ENCODE measurements around the gene PAPSS1.

The PAPSS1 gene

DNA sequence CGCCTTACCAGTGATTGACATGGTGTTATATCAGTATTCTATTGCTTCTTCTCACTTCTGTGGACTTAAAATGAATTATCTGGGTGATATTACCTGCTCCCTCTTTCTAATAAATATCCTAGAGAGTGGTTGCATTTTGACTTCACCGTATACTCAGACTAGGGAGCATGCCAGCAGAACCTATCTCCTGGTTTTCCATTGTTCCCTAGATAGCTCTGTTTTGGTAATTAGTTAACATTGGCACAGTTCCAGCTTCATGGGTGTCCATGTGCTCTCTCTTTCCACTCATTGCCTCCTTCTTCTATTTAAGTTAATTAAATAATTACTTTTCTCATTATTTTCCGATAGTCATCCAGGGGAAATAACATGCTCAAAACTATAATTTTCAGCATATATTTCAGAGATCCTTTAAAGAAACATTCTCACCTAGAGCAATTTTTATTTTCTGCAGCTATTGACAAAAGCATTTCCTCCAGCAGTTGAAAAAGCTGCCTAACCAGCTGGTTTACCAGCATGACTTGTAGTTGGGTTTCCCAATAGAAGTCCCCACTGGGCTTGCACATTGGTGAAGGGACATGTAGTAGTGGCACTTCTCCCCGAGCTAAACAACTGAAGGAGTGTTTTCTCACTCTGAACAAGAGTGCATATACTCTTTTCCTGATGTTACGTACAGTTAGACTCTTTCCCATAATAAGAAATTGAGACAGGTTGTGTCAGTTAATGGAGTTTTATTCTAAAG is 27.9 kb upstream of the PAPSS1 start:
- no peaks in the 10 kb centered on the region for H3K4me1 ChIP-seq (ENCODE audit: insufficient read depth, low read length)
- no peaks in the 10 kb centered on the region for H3K9me3 ChIP-seq (ENCODE audit: insufficient read depth, low read length, severe bottlenecking)
- no peak overlapping the region for H3K27ac ChIP-seq (ENCODE audit: low read length)
- no peaks in the 10 kb centered on the region for H3K79me2 ChIP-seq (ENCODE audit: insufficient read depth, low read length)
- H4K20me1 ChIP-seq (ENCODE audit: insufficient read depth, low read length) = no peaks in the 10 kb centered on the region
- H3K4me3 ChIP-seq (ENCODE audit: low read depth in 1 of 2, low read length in 2 of 2) = no peak overlapping the region
- no peak overlapping the region for H3K4me2 ChIP-seq (ENCODE audit: insufficient read depth, low read length)
- peaks cover 11% of the 10 kb centered on the region for H3K27me3 ChIP-seq (ENCODE audit: insufficient read depth, low read length, poor library complexity)
- no peak overlapping the region for H3K9ac ChIP-seq (ENCODE audit: low read depth, low read length)
- no peak for ATAC-seq (ENCODE audit: insufficient read depth, low read depth)
- H2AFZ ChIP-seq (ENCODE audit: low read depth, low read length) = no peak overlapping the region
- TF ChIP-seq, protein P1, sequence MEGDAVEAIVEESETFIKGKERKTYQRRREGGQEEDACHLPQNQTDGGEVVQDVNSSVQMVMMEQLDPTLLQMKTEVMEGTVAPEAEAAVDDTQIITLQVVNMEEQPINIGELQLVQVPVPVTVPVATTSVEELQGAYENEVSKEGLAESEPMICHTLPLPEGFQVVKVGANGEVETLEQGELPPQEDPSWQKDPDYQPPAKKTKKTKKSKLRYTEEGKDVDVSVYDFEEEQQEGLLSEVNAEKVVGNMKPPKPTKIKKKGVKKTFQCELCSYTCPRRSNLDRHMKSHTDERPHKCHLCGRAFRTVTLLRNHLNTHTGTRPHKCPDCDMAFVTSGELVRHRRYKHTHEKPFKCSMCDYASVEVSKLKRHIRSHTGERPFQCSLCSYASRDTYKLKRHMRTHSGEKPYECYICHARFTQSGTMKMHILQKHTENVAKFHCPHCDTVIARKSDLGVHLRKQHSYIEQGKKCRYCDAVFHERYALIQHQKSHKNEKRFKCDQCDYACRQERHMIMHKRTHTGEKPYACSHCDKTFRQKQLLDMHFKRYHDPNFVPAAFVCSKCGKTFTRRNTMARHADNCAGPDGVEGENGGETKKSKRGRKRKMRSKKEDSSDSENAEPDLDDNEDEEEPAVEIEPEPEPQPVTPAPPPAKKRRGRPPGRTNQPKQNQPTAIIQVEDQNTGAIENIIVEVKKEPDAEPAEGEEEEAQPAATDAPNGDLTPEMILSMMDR (IDR thresholded peaks at IDR 0.05; ENCODE audit: borderline replicate concordance, extremely low read depth, low read length, poor library complexity, severe bottlenecking) = no peak
- DNase-seq = no peak
- H3K36me3 ChIP-seq (ENCODE audit: insufficient read depth, low read length) = no peaks in the 10 kb centered on the region

DNA sequence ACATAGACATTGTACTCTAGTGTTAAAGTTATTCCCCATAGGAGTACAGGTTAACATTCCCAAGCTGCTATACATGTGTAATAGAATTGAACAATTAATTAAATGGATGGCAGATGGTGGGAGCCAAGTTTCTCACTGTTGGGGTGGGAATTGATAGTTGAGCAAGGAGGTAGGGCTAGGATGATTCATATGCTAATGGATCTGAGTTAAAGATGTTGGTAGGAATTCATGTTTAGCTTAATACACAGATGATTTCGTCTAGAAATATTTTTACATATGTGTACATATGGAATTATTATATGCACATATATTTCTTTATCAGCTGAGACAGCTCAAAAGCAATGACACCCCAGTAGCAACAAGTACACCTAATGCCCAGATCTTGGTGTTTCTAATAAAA is 26.1 kb upstream of the PAPSS1 start:
- Histone ChIP-seq H3K9ac (ENCODE audit: low read depth, low read length) (no peak overlapping the region), H3K4me3 (ENCODE audit: low read depth in 1 of 2, low read length in 2 of 2) (no peak overlapping the region), H3K79me2 (ENCODE audit: insufficient read depth, low read length) (no peaks in the 10 kb centered on the region), H3K4me1 (ENCODE audit: insufficient read depth, low read length) (no peaks in the 10 kb centered on the region), H3K9me3 (ENCODE audit: insufficient read depth, low read length, severe bottlenecking) (no peaks in the 10 kb centered on the region), H3K36me3 (ENCODE audit: insufficient read depth, low read length) (no peaks in the 10 kb centered on the region), H3K27ac (ENCODE audit: low read length) (no peak overlapping the region), H2AFZ (ENCODE audit: low read depth, low read length) (no peak overlapping the region), H3K27me3 (ENCODE audit: insufficient read depth, low read length, poor library complexity) (peaks cover 11% of the 10 kb centered on the region), H3K4me2 (ENCODE audit: insufficient read depth, low read length) (no peak overlapping the region), H4K20me1 (ENCODE audit: insufficient read depth, low read length) (no peaks in the 10 kb centered on the region)
- DNase-seq (no peak), ATAC-seq (ENCODE audit: insufficient read depth, low read depth) (no peak)
- TF ChIP-seq EZH2 (IDR thresholded peaks at IDR 0.05; ENCODE audit: borderline replicate concordance, low read depth, low read length, severe bottlenecking) = no peak
- TF ChIP-seq, protein P1 (IDR thresholded peaks at IDR 0.05; ENCODE audit: borderline replicate concordance, extremely low read depth, low read length, poor library complexity, severe bottlenecking) = no peak

DNA sequence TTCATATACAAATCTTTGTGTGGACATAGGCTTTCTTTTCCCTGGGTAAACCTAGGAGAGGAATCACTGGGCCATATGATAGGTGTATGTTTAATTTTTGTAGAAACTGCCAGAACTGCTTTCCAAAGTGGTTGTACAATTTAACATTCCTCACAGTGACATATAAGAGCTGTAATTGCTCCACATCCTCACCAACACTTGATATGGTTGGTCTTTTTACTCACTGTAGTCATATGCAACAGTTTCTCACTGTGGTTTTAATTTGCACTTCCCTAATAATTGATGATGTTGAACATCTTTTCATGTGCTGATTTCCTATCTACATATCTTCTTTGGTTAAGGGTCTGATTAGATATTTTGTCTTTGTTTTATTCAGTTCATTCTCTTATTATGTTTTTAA is 24.5 kb upstream of the PAPSS1 start:
- Histone ChIP-seq H4K20me1 (ENCODE audit: insufficient read depth, low read length) (no peaks in the 10 kb centered on the region), H2AFZ (ENCODE audit: low read depth, low read length) (no peak overlapping the region), H3K9ac (ENCODE audit: low read depth, low read length) (no peak overlapping the region), H3K79me2 (ENCODE audit: insufficient read depth, low read length) (no peaks in the 10 kb centered on the region), H3K27ac (ENCODE audit: low read length) (no peak overlapping the region), H3K4me3 (ENCODE audit: low read depth in 1 of 2, low read length in 2 of 2) (no peak overlapping the region), H3K36me3 (ENCODE audit: insufficient read depth, low read length) (no peaks in the 10 kb centered on the region), H3K4me1 (ENCODE audit: insufficient read depth, low read length) (no peaks in the 10 kb centered on the region), H3K9me3 (ENCODE audit: insufficient read depth, low read length, severe bottlenecking) (no peaks in the 10 kb centered on the region), H3K27me3 (ENCODE audit: insufficient read depth, low read length, poor library complexity) (peaks cover 8% of the 10 kb centered on the region), H3K4me2 (ENCODE audit: insufficient read depth, low read length) (no peak overlapping the region)
- ATAC-seq (ENCODE audit: insufficient read depth, low read depth) = no peak
- TF ChIP-seq EZH2 (IDR thresholded peaks at IDR 0.05; ENCODE audit: borderline replicate concordance, low read depth, low read length, severe bottlenecking) = no peak
- TF ChIP-seq, protein P1 (IDR thresholded peaks at IDR 0.05; ENCODE audit: borderline replicate concordance, extremely low read depth, low read length, poor library complexity, severe bottlenecking) = no peak
- no peak for DNase-seq

Measured in DND-41 (cell line).